H9 (cell line): ENCODE data around the gene TSPAN9. TPM values are rescaled to one million over a fixed set of nuclear protein-coding genes. Genes with fewer than 3 reads are reported as not detected.

Experiments used
- DNase-seq: peaks from one replicate; pipeline ENCODE4 v3.0.0-alpha.2; 2017
- H2AFZ ChIP-seq: one replicate; pipeline ENCODE4 v1.6.1; 2013; ENCODE audit warnings: mild to moderate bottlenecking, low read length, control low read depth, moderate library complexity
- H2AK5ac ChIP-seq: 2 replicates; pipeline ENCODE4 v1.6.1; 2013; ENCODE audit warnings: low read length, control low read depth, mixed read lengths; ENCODE audit not compliant: insufficient read length
- H2BK120ac ChIP-seq: one replicate; pipeline ENCODE4 v1.6.1; 2013; ENCODE audit warnings: low read depth, mild to moderate bottlenecking, low read length, control low read depth, inconsistent platforms; ENCODE audit not compliant: poor library complexity, severe bottlenecking
- H2BK12ac ChIP-seq: 2 replicates; pipeline ENCODE4 v1.6.1; 2013; ENCODE audit warnings: low read length, control low read depth, mixed read lengths, low read depth; ENCODE audit not compliant: insufficient read length
- H2BK15ac ChIP-seq: 2 replicates; pipeline ENCODE4 v1.6.1; 2013; ENCODE audit warnings: low read depth, low read length, control low read depth
- H2BK20ac ChIP-seq: one replicate; pipeline ENCODE4 v1.6.1; 2013; ENCODE audit warnings: low read depth, mild to moderate bottlenecking, low read length, control low read depth, inconsistent platforms; ENCODE audit not compliant: poor library complexity, severe bottlenecking
- H2BK5ac ChIP-seq: 2 replicates; pipeline ENCODE4 v1.6.1; 2013; ENCODE audit warnings: low read length, control low read depth, mixed read lengths; ENCODE audit not compliant: insufficient read length
- H3K14ac ChIP-seq: 2 replicates; pipeline ENCODE4 v1.6.1; 2013; ENCODE audit warnings: low read length, control low read depth; ENCODE audit not compliant: insufficient read depth
- H3K18ac ChIP-seq: 2 replicates; pipeline ENCODE4 v1.6.1; 2013; ENCODE audit warnings: low read depth, mild to moderate bottlenecking, mixed read lengths, low read length, control low read depth; ENCODE audit not compliant: insufficient read length
- H3K23ac ChIP-seq: 2 replicates; pipeline ENCODE4 v1.6.1; 2013; ENCODE audit warnings: low read length, control low read depth, mixed read lengths, low read depth; ENCODE audit not compliant: insufficient read length
- H3K23me2 ChIP-seq: 2 replicates; pipeline ENCODE4 v1.6.1; 2013; ENCODE audit warnings: low read depth, mild to moderate bottlenecking, mixed read lengths, low read length, control low read depth; ENCODE audit not compliant: insufficient read length, poor library complexity, severe bottlenecking
- H3K27ac ChIP-seq: 2 replicates; pipeline ENCODE4 v1.5.1; 2013; ENCODE audit warnings: low read length, control low read depth, mixed read lengths, low read depth; ENCODE audit not compliant: insufficient read length
- H3K27me3 ChIP-seq: 2 replicates; pipeline ENCODE4 v1.6.1; 2013; ENCODE audit warnings: low read length, control low read depth, inconsistent platforms; ENCODE audit not compliant: insufficient read depth
- H3K4ac ChIP-seq: 2 replicates; pipeline ENCODE4 v1.6.1; 2013; ENCODE audit warnings: low read depth, mild to moderate bottlenecking, control low read depth, inconsistent platforms, low read length, moderate library complexity
- H3K4me1 ChIP-seq: 2 replicates; pipeline ENCODE4 v1.6.1; 2013; ENCODE audit warnings: low read length, control low read depth, inconsistent platforms; ENCODE audit not compliant: insufficient read depth
- H3K4me2 ChIP-seq: 2 replicates; pipeline ENCODE4 v1.6.1; 2013; ENCODE audit warnings: low read length, control low read depth, mixed read lengths; ENCODE audit not compliant: insufficient read length, insufficient read depth
- H3K56ac ChIP-seq: 2 replicates; pipeline ENCODE4 v1.6.1; 2013; ENCODE audit warnings: low read depth, mild to moderate bottlenecking, mixed read lengths, low read length, control low read depth; ENCODE audit not compliant: insufficient read length
- H3K79me1 ChIP-seq: 2 replicates; pipeline ENCODE4 v1.6.1; 2013; ENCODE audit warnings: low read depth, mild to moderate bottlenecking, moderate library complexity, low read length, control low read depth, inconsistent platforms; ENCODE audit not compliant: insufficient read depth, poor library complexity, severe bottlenecking
- H3K79me2 ChIP-seq: 2 replicates; pipeline ENCODE4 v1.6.1; 2013; ENCODE audit warnings: low read length, control low read depth, inconsistent platforms; ENCODE audit not compliant: insufficient read depth
- H3K9ac ChIP-seq: 2 replicates; pipeline ENCODE4 v1.6.1; 2013; ENCODE audit warnings: low read length, control low read depth, mixed read lengths; ENCODE audit not compliant: insufficient read length; ENCODE audit errors: extremely low read depth
- H3K9me3 ChIP-seq: one replicate; pipeline ENCODE4 v1.6.1; 2013; ENCODE audit warnings: low read depth, low read length, inconsistent platforms; ENCODE audit not compliant: control insufficient read depth
- H3T11ph ChIP-seq: one replicate; pipeline ENCODE4 v1.6.1; 2013; ENCODE audit warnings: mild to moderate bottlenecking, low read length, control low read depth, inconsistent platforms
- H4K20me1 ChIP-seq: one replicate; pipeline ENCODE4 v1.6.1; 2013; ENCODE audit not compliant: control insufficient read depth, insufficient read length, insufficient read depth
- H4K5ac ChIP-seq: 2 replicates; pipeline ENCODE4 v1.6.1; 2013; ENCODE audit warnings: low read depth, mild to moderate bottlenecking, mixed read lengths, low read length, control low read depth; ENCODE audit not compliant: insufficient read length
- H4K8ac ChIP-seq: replicated peaks from 2 replicates; pipeline ENCODE4 v1.6.1; 2013; ENCODE audit warnings: low read length, control low read depth, mixed read lengths, low read depth; ENCODE audit not compliant: insufficient read length
- H4K91ac ChIP-seq: 2 replicates; pipeline ENCODE4 v1.6.1; 2013; ENCODE audit warnings: low read depth, mild to moderate bottlenecking, moderate library complexity, mixed read lengths, low read length, control low read depth; ENCODE audit not compliant: insufficient read length
- H3K27ac Mint-ChIP-seq, 3 experiments: 2 replicates in 2 of 3; 3 replicates in 1 of 3; pipeline ENCODE4 v1.8.0; 2020 to 2021; ENCODE audit warnings: mixed read lengths in 3 of 3, mild to moderate bottlenecking in 1 of 3, moderate library complexity in 1 of 3
- H3K27me3 Mint-ChIP-seq: 2 replicates; pipeline ENCODE4 v1.8.0; 2021; ENCODE audit warnings: low read depth, mild to moderate bottlenecking, moderate library complexity, mixed read lengths
- H3K36me3 Mint-ChIP-seq, 3 experiments: 2 replicates in 2 of 3; 3 replicates in 1 of 3; pipeline ENCODE4 v1.8.0; 2020 to 2021; ENCODE audit warnings: low read depth in 3 of 3, mixed read lengths in 3 of 3; ENCODE audit not compliant: insufficient read depth in 1 of 3
- H3K4me1 Mint-ChIP-seq, 2 experiments: 2 replicates each; pipeline ENCODE4 v1.8.0; 2020; ENCODE audit warnings: mixed read lengths in 2 of 2
- H3K4me3 Mint-ChIP-seq, 2 experiments: 2 replicates in 1 of 2; 3 replicates in 1 of 2; pipeline ENCODE4 v1.8.0; 2020 to 2021; ENCODE audit warnings: mild to moderate bottlenecking in 2 of 2, mixed read lengths in 2 of 2, moderate library complexity in 1 of 2
- H3K9me3 Mint-ChIP-seq, 2 experiments: 2 replicates in 1 of 2; 3 replicates in 1 of 2; pipeline ENCODE4 v1.8.0; 2020; ENCODE audit warnings: mild to moderate bottlenecking in 2 of 2, mixed read lengths in 2 of 2, moderate library complexity in 1 of 2
- WGBS: extraction: QIAGEN DNeasy Blood & Tissue Kit; methylation state at CpG from one replicate; pipeline ENCODE4 v1.1.7; 2013; ENCODE audit warnings: missing lambda C conversion rate, low lambda C conversion rate, mixed read lengths; ENCODE audit not compliant: insufficient read length; ENCODE audit errors: extremely low coverage; 5-methylcytosine and 5-hydroxymethylcytosine counted together
- total RNA-seq: library from RNA; stranded (reverse); gene quantifications from 2 replicates; pipeline ENCODE4 v1.2.1, GENCODE V29; 2021
- TF ChIP-seq, protein P1 (sequence below): fragments of 200-600 bp; sonication (generic); conservative IDR thresholded peaks from 3 replicates; pipeline ENCODE4 v1.8.0; 2021; ENCODE audit warnings: antibody characterized with exemption, mild to moderate bottlenecking

Gene TSPAN9
- total RNA-seq, 1 experiment from 2014 or later, result 19.0 TPM

DNA sequence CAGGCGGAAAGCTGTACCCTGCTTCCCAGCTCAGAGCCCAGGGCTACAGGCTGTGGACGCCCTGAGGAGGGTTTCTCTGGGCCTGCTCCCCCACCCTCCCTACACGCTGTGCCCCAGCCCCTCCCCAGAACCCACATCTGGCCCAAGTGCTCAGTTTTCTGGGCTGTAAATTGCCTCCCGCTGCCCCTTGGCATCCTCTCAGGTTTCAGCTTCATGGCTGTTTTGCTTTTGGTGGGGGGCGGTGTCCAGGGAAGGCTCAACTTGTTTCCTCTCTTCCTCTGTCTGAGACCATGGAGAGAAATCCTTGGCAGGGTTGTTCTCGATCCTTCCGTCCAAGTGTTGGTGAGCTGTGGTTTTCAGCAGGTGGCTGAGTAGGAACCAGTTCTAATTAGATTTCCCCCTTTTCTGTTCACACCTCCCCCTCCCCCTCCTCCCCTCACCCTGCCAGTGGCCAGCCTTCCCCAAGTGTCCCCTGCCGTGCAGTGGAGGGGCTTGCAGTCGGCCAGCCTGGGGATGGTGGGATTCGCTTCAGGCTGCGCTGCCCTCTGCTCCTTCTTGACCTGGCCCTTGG lies 61.8 kb downstream of the TSPAN9 start:
- H3K9me3 Mint-ChIP-seq, result peaks cover 3 to 5% of the 10 kb centered on the region in 2 experiments
- DNase-seq, result no peak
- H3K27me3 ChIP-seq, result no peaks in the 10 kb centered on the region
- no peak overlapping the region for H2BK5ac ChIP-seq
- H3K23ac ChIP-seq, result no peak overlapping the region
- no peak overlapping the region for H3K9ac ChIP-seq
- H4K20me1 ChIP-seq, result peaks cover 2% of the 10 kb centered on the region
- H3K4me3 Mint-ChIP-seq, result peak overlapping the region in 1 of 2 experiments; percentile 60; a peak in 2 of 5 replicates
- H4K91ac ChIP-seq, result no peak overlapping the region
- H3K79me1 ChIP-seq, result no peaks in the 10 kb centered on the region
- no peak overlapping the region for H2BK15ac ChIP-seq
- no peak overlapping the region for H3K27ac ChIP-seq
- no peak overlapping the region for H3K56ac ChIP-seq
- H4K5ac ChIP-seq, result no peak overlapping the region
- H3K4me1 Mint-ChIP-seq, result peaks cover 28 to 47% of the 10 kb centered on the region in 2 experiments
- peaks cover 0 to 4% (median 2%) of the 10 kb centered on the region in 3 experiments; a peak in 3 of 7 replicates for H3K36me3 Mint-ChIP-seq
- no peak overlapping the region for H3K4me2 ChIP-seq
- WGBS, result no CpG with 5 or more reads among the region's 11 CpGs
- H3T11ph ChIP-seq, result no peak overlapping the region
- H3K27ac Mint-ChIP-seq, result peak overlapping the region in 1 of 3 experiments; percentile 91; a peak in 2 of 7 replicates
- TF ChIP-seq, protein P1, sequence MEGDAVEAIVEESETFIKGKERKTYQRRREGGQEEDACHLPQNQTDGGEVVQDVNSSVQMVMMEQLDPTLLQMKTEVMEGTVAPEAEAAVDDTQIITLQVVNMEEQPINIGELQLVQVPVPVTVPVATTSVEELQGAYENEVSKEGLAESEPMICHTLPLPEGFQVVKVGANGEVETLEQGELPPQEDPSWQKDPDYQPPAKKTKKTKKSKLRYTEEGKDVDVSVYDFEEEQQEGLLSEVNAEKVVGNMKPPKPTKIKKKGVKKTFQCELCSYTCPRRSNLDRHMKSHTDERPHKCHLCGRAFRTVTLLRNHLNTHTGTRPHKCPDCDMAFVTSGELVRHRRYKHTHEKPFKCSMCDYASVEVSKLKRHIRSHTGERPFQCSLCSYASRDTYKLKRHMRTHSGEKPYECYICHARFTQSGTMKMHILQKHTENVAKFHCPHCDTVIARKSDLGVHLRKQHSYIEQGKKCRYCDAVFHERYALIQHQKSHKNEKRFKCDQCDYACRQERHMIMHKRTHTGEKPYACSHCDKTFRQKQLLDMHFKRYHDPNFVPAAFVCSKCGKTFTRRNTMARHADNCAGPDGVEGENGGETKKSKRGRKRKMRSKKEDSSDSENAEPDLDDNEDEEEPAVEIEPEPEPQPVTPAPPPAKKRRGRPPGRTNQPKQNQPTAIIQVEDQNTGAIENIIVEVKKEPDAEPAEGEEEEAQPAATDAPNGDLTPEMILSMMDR, result no peak
- no peaks in the 10 kb centered on the region for H3K23me2 ChIP-seq
- H2BK20ac ChIP-seq, result no peak overlapping the region
- no peak overlapping the region for H2AK5ac ChIP-seq
- H3K27me3 Mint-ChIP-seq, result peaks cover 3% of the 10 kb centered on the region
- no peak overlapping the region for H2BK120ac ChIP-seq
- H3K4me1 ChIP-seq, result no peaks in the 10 kb centered on the region
- no peak overlapping the region for H4K8ac ChIP-seq
- H3K18ac ChIP-seq, result no peak overlapping the region
- peak overlapping the region; percentile 28 for H3K14ac ChIP-seq
- H3K9me3 ChIP-seq, result no peaks in the 10 kb centered on the region
- no peaks in the 10 kb centered on the region for H3K79me2 ChIP-seq
- no peak overlapping the region for H2BK12ac ChIP-seq
- H2AFZ ChIP-seq, result no peak overlapping the region
- H3K4ac ChIP-seq, result no peak overlapping the region
